Right lobe of liver (tissue), 6 donors: Measurements from ENCODE around the gene ZNF444. TPM values are rescaled to one million over a fixed set of nuclear protein-coding genes. Genes with fewer than 3 reads are reported as not detected.

Experiments
- ATAC-seq, 4 donors: fragments of 200-7000 bp; cut with Tn5 transposase; one replicate each; pipeline ENCODE4 v1.9.1; 2020; ENCODE audit warnings: mild to moderate bottlenecking in 4 of 4, moderate library complexity in 4 of 4
- DNase-seq, 3 donors: peaks; one replicate each; pipeline ENCODE4 v3.0.0-alpha.2; 2020
- H3K27ac ChIP-seq, 3 donors: fragments of 200-600 bp; one replicate each; pipeline ENCODE4 v1.8.0; 2022
- H3K27me3 ChIP-seq, 2 donors: fragments of 200-600 bp; one replicate each; pipeline ENCODE4 v1.8.0; 2022
- H3K36me3 ChIP-seq, 4 donors: fragments of 200-600 bp; sonication (generic) in 1 of 4; one replicate each; pipeline versions ENCODE4 v1.5.1 to v1.8.0; 2017 to 2022; ENCODE audit warnings: control low read depth in 1 of 4
- H3K4me1 ChIP-seq, 4 donors: fragments of 200-600 bp; sonication (generic) in 1 of 4; one replicate each; pipeline versions ENCODE4 v1.5.1 to v1.8.0; 2017 to 2022; ENCODE audit warnings: control low read depth in 1 of 4
- H3K4me3 ChIP-seq, 3 donors: fragments of 200-600 bp; one replicate each; pipeline ENCODE4 v1.8.0; 2022
- H3K9me3 ChIP-seq, 4 donors: fragments of 200-600 bp; sonication (generic) in 1 of 4; one replicate each; pipeline versions ENCODE4 v1.5.1 to v1.8.0; 2017 to 2022; ENCODE audit warnings: control low read depth in 1 of 4
- CTCF ChIP-seq, 4 donors: fragments of 200-600 bp in 3 of 4; fragments of 450-650 bp in 1 of 4; IDR thresholded peaks; one replicate each; pipeline versions ENCODE4 v1.5.1 to v1.8.0; 2016 to 2022; ENCODE audit warnings: antibody characterized with exemption in 4 of 4, mild to moderate bottlenecking in 2 of 4
- POLR2A ChIP-seq: fragments of 450-650 bp; IDR thresholded peaks from one replicate; pipeline ENCODE4 v1.6.1; 2017; ENCODE audit warnings: antibody characterized with exemption, mild to moderate bottlenecking
- WGBS: methylation state at CpG from one replicate; pipeline ENCODE4 v1.1.6; 2018; ENCODE audit warnings: low coverage, low lambda C conversion rate; ENCODE audit not compliant: insufficient coverage; ENCODE audit errors: missing lambda C conversion rate; 5-methylcytosine and 5-hydroxymethylcytosine counted together
- intact Hi-C, 2 donors: fragments of 100-400 bp; cut with DNase I; formaldehyde crosslinking; loops; one replicate each; pipeline versions ENCODE4 v1.11.2 to v1.14.1; 2022
- total RNA-seq, 6 experiments: library from RNA; depleted of rRNA in 2 of 6; stranded (reverse); fragments of >200 nt in 2 of 6; fragmentation: NEBNext Ultra II Directional in 3 of 6; extraction: Animal tissue kit (Norgen Biotek cat#: 25700) in 3 of 6; gene quantifications; one replicate each; pipeline versions ENCODE4 v1.1.0 to v1.2.4, GENCODE V29; 2016 to 2023
- donor health status: DM: no; HTN: yes; CAD: no.
- donor health status: DM: no; HTN: no; CAD: no.
- donor health status: DM: no; HTN: no; CAD: no.
- donor health status: DM: no; HTN: yes; CAD: no.
- donor health status: DM: no; HTN: yes; CAD: no.

Gene ZNF444
- total RNA-seq, 6 experiments from 2014 or later, result 23.2 to 38.4 (median 30.8) TPM

DNA sequence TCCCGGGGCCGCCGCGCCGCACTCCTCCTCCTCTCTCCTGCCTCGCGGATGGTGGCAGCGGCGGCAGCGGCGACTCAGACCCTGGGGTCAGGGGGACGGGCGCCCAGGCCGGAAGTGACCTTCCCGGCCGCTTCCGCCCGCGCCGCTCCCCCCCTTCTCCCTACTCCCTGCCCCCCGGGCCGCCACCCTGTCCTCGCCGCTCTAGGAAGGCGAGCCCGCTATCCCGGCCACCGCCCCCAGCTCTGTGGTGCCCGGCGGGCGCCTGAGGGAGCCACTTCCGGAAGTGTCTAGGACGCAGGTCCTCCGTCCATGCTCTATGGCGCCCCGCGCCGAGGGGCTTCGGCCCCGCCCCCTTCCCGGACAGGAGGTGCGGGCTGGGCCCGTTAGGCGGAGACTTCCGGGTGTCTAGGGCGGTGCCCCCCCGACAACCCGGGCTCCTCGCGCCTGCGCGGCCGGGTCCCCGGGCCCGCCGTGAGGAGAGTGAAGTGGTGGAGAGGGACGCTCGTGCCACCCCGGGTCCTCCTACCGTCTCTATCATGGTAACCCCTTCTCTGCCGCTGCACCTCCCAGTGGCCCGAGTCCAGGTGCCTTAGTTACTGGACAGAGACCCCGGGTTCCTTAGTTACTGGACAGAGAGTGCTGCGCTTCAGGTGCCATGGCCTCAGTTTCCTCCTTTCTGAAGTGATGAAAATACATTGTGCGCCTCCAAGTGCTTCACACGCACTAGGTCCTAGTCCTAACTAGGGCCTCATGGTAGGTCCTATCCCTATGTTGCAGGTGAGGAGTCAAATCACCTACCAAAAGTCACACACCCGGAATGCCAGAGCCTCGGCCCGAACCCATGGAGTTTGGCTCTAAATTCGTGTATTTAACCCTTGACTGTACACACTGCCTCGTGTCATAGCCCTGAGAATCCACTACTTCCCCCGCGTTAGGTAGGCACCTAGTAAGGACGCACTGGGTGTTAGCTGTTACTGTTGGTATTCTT, 19.6 kb upstream of the ZNF444 start, which contains the start of gene ZNF787:
TSS of gene ZNF787 (minus strand) at position 116 of the 988 bp plus-strand sequence. CDS start 18,078 bp downstream, outside the sequence.
- 11% methylated on average over 23 of the region's 74 CpGs for WGBS
- no peaks in the 10 kb centered on the region for H3K9me3 ChIP-seq
- peak; percentile 72 for TF ChIP-seq POLR2A
- no peak for TF ChIP-seq CTCF (IDR thresholded peaks at IDR 0.05)
- H3K36me3 ChIP-seq, result no peaks in the 10 kb centered on the region
- peak; percentile 85 to 94 (median 88) for ATAC-seq
- intact Hi-C loops, result no loop called here
- DNase-seq, result peak; percentile 99
- peak within 1 kb of the TSS; percentile 71 to 91 (median 88) for H3K4me3 ChIP-seq
- H3K4me1 ChIP-seq, result peaks cover 0 to 29% (median 15%) of the 10 kb centered on the region in 4 donors
- H3K27ac ChIP-seq, result peak within 1 kb of the TSS; percentile 76 to 93 (median 92)
- no peaks in the 10 kb centered on the region for H3K27me3 ChIP-seq

GRCh38 chr19:56123266-56123891, 17.7 kb upstream of the ZNF444 start:
- Histone ChIP-seq H3K4me1 (peaks cover 0 to 19% (median 10%) of the 10 kb centered on the region in 4 donors), H3K27ac (no peak overlapping the region), H3K27me3 (no peaks in the 10 kb centered on the region), H3K9me3 (no peaks in the 10 kb centered on the region), H3K36me3 (no peaks in the 10 kb centered on the region), H3K4me3 (no peak overlapping the region)
- no peak for DNase-seq
- ATAC-seq, result no peak
- WGBS, result 76% methylated on average over 12 of the region's 16 CpGs
- intact Hi-C loops, result no loop called here
- TF ChIP-seq POLR2A (no peak), CTCF (IDR thresholded peaks at IDR 0.05) (no peak)

- Histone ChIP-seq H3K4me3 (no peak overlapping the region), H3K9me3 (no peaks in the 10 kb centered on the region), H3K27ac (no peak overlapping the region), H3K36me3 (no peaks in the 10 kb centered on the region), H3K27me3 (no peaks in the 10 kb centered on the region), H3K4me1 (peaks cover 0 to 7% (median 3%) of the 10 kb centered on the region in 4 donors)
- intact Hi-C loops, result no loop called here
- DNase-seq (no peak), ATAC-seq (no peak)
- no peak for TF ChIP-seq POLR2A
- TF ChIP-seq CTCF (IDR thresholded peaks at IDR 0.05), result no peak
- WGBS, result 71% methylated on average over 1 of the region's 4 CpGs
Observed at GRCh38 chr19:56124578-56124977, 16.5 kb upstream of the ZNF444 start.

GRCh38 chr19:56125806-56126590, 15.1 kb upstream of the ZNF444 start:
- no peak for ATAC-seq
- Histone ChIP-seq H3K9me3 (no peaks in the 10 kb centered on the region), H3K27me3 (no peaks in the 10 kb centered on the region), H3K4me3 (no peak overlapping the region), H3K27ac (no peak overlapping the region), H3K4me1 (no peaks in the 10 kb centered on the region), H3K36me3 (no peaks in the 10 kb centered on the region)
- TF ChIP-seq POLR2A (no peak), CTCF (IDR thresholded peaks at IDR 0.05) (no peak)
- 72% methylated on average over 10 of the region's 16 CpGs for WGBS
- intact Hi-C loops, result no loop called here
- no peak for DNase-seq
